ENCODE results near the gene ARSI.
"Not testable (repeated sequence)": the region's sequence is repeated elsewhere in the genome, so short reads cannot be mapped to it uniquely, and the experiment has no call there.

Gene ARSI

GRCh38 chr5:150263801-150264621 lies 38.7 kb downstream of the ARSI start:
- DNase-seq, result no peak

GRCh38 chr5:150263375-150263775 lies 39.3 kb downstream of the ARSI start:
- DNase-seq, result no peak

DNA sequence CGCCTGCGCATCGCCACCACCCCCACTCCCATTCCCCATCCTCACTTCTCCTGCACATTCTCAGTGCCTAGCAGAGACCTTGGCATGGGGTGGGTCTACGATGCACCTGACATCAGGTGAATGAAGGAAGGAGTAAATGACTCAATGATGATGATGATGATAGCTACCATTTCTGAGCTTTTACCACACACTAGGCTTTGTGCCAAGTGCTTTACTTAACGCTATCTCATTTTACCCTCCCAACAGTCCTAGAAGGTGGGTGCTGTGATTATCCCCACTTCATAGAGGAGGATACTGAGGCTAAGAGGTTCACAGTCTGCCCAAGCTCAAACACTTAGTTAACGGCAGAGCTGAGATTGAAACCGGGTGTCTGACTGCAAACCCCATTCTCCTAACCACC lies 40.2 kb downstream of the ARSI start:
- no peak for DNase-seq

DNA sequence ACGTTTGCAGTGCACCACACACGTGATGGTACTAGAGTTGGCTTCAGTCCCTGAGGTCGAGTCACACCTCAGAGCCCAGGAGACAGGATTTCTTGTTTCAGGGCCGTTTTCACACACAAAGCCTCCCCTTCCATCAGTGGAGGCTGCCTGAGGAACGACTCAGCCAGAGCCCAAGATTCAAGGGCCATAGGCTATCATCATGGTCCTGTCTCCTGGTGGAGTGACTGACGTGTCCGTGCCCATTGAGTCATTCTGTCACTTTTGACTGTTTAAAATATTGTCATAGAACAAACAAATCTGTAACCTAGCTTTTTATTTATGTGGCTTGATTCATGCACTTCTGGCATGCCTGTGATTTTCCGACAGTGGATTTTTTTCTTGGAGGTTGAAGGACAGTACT lies 41.5 kb downstream of the ARSI start:
- no peak for DNase-seq

GRCh38 chr5:150258130-150258529 lies 44.6 kb downstream of the ARSI start:
- DNase-seq, result no peak

GRCh38 chr5:150257424-150257823 lies 45.3 kb downstream of the ARSI start:
- DNase-seq, result no peak

DNA sequence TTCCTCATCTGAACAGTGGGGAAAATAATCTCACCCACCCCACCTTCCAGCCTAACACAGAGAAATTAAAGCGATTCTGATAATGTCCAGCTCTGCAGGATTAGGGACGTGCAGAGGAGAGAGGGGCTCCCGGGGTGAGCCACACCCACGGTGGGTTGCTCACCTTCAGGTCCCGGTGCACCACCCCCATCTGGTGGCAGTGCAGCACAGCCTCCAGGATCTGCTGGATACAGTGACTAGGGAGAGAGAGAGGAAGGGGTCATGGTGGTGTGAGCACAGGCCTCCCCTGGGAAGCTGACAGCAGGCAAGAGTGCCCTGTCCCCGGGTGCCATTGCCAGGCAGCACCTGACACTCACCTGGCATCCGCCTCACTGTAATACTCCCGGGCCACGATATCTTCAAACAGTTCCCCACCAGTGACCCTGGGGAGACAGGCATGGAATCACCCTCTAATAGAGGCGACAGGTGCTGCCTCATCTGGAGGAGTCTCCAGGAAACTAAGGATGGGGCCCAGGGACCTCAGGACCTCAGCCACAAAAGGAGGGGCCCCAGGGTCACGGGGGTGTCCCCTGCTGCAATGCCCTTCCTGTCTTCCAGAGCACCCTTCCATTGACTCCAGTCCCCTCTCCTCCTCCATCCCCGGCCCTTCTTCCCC lies 46.2 kb downstream of the ARSI start:
- DNase-seq, result no peak

DNA sequence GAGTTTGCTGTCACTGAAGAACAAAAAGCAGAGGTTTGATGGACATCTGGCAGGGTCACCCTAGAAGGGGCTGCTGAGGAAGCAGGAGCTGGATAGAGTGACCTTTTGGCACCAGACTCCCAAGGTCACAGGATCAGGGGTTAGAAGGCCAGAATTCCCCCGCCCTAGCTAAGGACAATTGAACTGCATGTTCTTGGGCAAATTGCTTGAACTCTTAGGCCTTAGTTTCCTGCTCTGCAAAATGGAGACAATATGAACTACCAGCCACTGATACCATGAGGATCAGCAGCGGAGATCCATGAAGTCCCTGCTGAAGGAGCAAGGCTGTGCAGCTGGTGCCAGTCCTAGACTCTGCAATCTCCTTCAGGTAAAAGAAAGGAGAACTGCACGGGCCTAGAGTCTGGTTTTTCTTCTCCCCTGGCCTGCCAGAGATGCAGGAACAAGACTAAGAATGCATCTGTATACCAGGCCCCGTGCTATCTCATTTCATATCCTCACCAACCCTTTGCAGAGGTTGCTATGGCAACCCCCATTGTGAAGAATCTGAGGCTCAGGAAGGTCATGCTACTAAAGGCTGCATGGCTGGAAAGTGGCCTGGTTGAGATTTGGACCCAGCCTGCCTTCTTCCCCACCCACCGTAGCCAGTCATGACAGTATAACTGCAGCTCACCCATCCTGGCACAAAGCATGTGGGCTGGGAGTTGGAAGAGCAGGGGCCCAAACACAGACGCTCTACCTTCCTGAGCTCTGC lies 46.9 kb downstream of the ARSI start:
- no peak for DNase-seq

- DNase-seq, result no peak
These were observed 47.9 kb downstream of the ARSI start for GRCh38 chr5:150254774-150255173.

- DNase-seq, result no peak
These were observed 48.3 kb downstream of the ARSI start for GRCh38 chr5:150254363-150254762.

- DNase-seq, result no peak
These were observed 49.1 kb downstream of the ARSI start for GRCh38 chr5:150253416-150254208.

DNA sequence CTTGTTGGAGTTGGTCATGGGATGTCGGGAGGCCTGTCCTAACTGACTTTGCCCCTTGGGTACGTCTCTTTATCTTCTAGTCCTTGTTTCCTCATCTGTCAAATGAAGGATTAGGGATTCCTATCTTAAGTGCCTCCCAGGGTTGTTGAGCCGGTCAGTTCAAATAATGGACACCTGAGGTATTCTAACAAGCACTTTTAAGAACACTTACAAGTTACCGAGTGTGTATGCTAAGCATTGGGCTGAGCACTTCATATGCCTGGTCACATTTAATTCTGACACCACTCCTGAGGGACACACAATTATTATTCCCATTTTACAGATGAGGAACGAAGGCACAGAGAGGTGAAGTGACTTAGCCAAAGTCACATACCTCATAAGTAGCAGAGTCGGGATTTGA lies 50.2 kb downstream of the ARSI start:
- DNase-seq, result no peak

- no peak for DNase-seq
These were observed 51.2 kb downstream of the ARSI start for GRCh38 chr5:150251504-150251903.

GRCh38 chr5:150249744-150250143 lies 53.0 kb downstream of the ARSI start:
- no peak for DNase-seq

GRCh38 chr5:150248946-150249345 lies 53.8 kb downstream of the ARSI start:
- no peak for DNase-seq

GRCh38 chr5:150248493-150248892 lies 54.2 kb downstream of the ARSI start:
- not testable (repeated sequence) for DNase-seq

- DNase-seq, result no peak
These were observed 55.0 kb downstream of the ARSI start for GRCh38 chr5:150247726-150248125.

DNA sequence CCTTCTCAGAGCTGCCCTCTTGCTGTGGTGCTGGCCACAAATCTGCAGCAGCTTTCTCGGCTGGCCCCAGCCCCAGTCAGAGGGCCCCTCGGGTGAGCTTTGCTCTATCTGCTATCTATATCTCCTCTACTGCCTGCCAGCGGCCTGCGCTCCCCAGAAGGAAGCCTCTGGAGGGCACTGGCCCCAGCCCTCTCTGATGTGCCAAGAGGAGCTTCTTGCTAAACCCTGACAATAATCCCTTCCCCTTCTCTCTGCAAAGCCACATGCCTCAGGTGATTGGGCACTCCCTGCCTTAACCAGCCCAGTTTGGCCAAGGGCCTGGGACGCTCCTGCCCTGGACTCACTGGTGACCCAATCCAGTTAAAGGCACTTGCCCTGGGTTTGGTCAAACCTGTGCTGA lies 55.9 kb downstream of the ARSI start:
- DNase-seq, result no peak

GRCh38 chr5:150246429-150246828 lies 56.3 kb downstream of the ARSI start:
- DNase-seq, result no peak

Data from NCI-H2081 treated with DMSO at 0.1 percent for 48 hours (cell line).